ENCODE measurements around the gene DNAH17. TPM values are rescaled to one million over a fixed set of nuclear protein-coding genes. Genes with fewer than 3 reads are reported as not detected.
"Not testable (repeated sequence)": the region's sequence is repeated elsewhere in the genome, so short reads cannot be mapped to it uniquely, and the experiment has no call there.

Gene DNAH17
- total RNA-seq, 2 donors from 2014 or later, result 0.58 to 1.4 TPM

DNA sequence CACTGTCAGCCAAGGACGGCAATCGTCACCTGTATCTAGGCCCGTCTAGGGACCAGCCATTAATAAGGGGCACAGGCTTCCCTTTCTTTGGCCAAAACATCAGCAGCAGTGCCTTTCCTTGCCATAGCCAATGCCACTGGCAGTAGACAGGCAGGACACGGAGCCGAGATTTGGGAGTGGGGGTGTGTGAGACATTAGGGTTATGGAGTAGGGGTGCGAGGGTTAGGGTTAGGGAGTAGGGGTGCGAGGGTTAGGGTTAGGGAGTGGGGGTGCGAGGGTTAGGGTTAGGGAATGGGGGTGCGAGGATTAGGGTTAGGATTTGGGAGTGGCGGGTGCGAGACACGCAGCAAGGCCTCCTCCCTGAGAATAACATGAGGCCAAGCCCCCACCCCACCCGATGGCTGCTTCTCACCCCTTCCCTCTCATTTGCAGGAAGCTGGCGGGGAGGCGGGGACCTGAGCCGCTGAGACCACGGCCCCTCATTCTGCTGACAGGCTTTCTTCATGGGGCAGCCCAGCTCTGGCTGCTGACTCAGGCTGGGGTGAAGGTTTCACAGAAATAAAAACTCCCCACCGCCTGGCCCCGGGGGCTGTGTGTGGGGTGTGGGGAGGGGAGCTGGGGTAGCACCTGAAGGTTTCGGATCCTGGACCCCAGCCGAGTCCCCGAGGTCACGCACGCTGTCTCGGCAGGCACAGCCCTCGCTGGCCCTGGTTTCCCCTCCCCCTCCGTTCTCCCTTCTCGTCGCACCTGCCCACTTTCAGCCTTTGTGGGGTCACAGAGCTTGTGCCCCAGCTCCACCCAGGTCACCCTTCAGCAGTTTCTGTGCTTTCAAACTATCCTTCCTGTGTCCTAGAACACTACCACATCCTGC, 104.9 kb downstream of the DNAH17 start:
- H3K36me3 Mint-ChIP-seq, result no peaks in the 10 kb centered on the region
- DNase-seq (ENCODE audit: low spot score in 2 of 2), result no peak
- no peaks in the 10 kb centered on the region for H3K9me3 Mint-ChIP-seq
- no peak overlapping the region for H3K27ac Mint-ChIP-seq
- ATAC-seq, result no peak

DNA sequence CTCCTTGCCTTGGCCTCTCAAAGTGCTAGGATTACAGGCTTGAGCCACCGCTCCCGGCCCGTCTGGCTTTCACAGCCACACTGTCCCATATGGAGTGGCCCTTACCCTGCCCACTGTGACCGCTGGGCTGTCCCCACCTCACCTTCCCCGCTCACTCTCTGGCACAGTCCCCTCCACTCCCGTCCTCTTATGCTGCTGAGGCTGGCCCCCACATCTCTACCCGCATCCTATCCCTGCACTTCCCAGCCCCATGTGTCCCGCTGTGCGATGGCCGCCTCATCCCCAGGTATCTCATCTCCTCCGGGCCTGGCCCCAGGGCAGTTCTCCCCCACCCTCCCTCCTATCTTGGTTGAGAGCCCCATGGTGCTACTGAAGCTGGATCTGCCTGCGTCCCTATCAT, 105.6 kb downstream of the DNAH17 start:
- ATAC-seq (no peak), DNase-seq (ENCODE audit: low spot score in 2 of 2) (no peak)
- Mint-ChIP-seq H3K9me3 (no peaks in the 10 kb centered on the region), H3K36me3 (no peaks in the 10 kb centered on the region), H3K27ac (no peak overlapping the region)

DNA sequence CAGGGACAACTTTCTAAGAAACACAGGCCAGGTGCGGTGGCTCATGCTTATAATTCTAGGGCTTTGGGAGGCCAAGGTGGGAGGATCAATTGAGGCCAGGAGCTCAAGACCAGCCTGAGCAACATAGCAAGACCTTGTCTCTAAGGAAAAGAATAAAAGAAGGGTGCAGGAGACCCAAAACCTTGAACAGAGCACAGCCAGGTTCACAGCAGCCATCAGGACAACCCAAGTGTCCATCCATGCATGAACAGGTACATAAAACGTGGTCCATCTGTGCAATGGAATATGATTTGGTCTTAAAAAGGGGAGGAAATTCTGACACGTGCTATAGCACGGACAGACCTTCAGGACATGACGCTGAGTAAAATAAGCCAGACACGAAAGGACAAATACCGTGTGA, 107.8 kb downstream of the DNAH17 start:
- H3K27ac Mint-ChIP-seq, result no peak overlapping the region
- no peaks in the 10 kb centered on the region for H3K36me3 Mint-ChIP-seq
- DNase-seq (ENCODE audit: low spot score in 2 of 2), result no peak
- H3K9me3 Mint-ChIP-seq, result no peaks in the 10 kb centered on the region
- ATAC-seq, result no peak

DNA sequence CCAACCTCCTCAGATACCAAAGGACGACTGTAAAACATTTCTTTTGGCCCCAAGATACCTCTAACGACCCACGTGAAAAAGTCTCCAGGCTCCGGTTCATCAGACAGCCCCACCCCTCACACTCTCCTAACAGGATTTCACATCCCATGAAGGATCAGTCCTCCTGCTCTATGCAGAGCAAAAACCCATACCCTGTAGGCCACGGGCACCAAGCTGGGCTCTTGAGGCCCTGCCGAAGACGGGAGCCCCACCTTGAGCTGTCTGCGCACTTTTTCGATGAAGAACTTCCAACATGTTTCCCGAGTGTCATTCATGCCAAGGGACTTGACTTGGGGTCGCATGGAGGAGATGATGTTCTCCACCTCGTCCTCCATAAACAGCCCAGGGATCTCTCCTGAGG, 108.8 kb downstream of the DNAH17 start:
- ATAC-seq (no peak), DNase-seq (ENCODE audit: low spot score in 2 of 2) (no peak)
- no peaks in the 10 kb centered on the region for H3K36me3 Mint-ChIP-seq
- no peaks in the 10 kb centered on the region for H3K9me3 Mint-ChIP-seq
- H3K27ac Mint-ChIP-seq, result no peak overlapping the region

DNA sequence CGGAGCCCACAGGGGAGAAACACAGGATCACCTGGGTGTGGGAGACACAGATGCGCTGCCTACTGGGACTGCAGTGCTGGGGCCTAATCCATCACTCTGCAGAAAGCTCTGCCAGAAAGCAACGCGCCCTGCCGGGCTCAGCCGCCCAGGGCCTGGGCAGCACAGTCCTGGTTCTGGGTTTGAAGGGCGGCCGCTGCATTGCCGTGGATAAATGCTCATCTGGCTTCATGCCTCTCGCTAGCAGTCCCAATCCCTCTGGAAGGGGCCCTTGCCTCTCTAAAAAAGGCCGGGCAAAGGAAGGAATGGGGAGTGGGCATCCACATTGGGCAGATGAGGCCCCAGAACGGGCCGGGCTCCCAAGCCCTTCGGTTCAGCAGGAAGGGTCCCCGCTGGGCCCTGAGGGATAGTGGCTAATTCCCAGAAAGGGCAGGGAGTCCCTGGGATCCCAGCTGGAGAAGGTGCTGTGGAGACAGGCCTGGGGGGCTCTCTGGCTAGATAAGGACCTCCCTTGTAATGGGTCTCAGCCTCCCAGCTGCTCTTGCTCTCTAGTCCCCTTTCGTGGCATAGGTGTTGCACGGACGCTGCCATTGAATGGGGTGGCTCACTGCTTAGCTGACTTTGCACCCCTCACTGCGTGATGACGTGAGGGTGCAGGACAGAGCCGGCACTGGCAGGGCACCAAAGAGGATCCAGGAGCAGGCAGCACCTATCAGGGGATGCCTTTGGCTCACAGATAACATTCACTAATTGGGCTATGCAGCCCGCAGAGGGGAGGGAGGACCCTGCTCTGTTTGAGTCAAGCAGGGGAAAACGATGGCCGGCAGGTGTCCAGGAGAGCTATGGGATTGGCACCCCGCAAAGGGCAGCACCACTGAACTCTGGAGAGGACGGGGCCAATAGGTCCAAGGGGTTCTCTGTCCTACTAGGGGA, 110.1 kb downstream of the DNAH17 start:
- H3K36me3 Mint-ChIP-seq, result no peaks in the 10 kb centered on the region
- DNase-seq (ENCODE audit: low spot score in 2 of 2) (no peak), ATAC-seq (no peak)
- H3K9me3 Mint-ChIP-seq, result no peaks in the 10 kb centered on the region
- H3K27ac Mint-ChIP-seq, result no peak overlapping the region

DNA sequence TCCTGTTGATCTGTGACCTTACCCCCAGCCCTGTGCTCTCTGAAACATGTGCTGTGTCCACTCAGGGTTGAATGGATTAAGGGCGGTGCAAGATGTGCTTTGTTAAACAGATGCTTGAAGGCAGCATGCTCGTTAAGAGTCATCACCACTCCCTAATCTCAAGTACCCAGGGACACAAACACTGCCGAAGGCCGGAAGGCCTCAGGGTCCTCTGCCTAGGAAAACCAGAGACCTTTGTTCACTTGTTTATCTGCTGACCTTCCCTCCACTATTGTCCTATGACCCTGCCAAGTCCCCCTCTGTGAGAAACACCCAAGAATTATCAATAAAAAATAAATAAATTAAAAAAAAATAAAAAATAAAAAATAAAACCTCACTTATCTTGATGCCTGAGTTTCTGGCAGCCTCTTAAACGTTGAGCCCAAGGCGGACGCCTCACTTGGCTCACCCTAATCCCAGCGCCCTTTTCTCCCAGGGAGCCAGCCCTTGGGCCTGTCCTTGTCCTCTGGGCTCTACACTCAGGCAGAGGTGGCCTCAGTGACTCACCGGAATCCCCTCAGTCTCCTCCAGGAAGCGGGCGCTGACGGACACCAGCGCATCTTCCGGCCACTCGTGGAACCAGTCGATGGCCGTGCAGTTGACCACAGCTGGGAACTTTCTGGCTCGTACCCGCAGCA, 110.9 kb downstream of the DNAH17 start:
- ATAC-seq; H3K9me3 Mint-ChIP-seq; DNase-seq (ENCODE audit: low spot score in 2 of 2); H3K27ac Mint-ChIP-seq; H3K36me3 Mint-ChIP-seq: not testable (repeated sequence)

DNA sequence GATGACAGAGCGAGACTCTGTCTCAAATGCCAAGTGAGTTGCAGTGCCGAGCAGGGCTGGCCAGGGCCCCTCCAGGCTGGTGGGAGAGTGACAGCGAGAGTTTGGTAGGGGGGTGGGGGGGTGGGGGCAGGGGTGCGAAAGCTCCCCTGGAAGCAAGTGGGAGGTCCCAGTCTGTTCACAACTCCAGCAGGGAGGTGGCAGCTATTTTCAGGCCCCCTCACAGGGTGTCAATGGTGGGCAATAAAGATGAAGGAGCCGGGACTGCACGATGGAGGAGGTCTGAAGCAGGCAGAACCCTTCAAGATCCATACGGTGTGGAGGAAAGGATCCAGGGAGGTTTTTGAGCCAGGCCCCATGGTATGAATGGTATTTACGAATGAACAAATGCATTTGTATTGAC, 115.0 kb downstream of the DNAH17 start:
- no peak for DNase-seq (ENCODE audit: low spot score in 2 of 2)
- Mint-ChIP-seq H3K27ac (no peak overlapping the region), H3K36me3 (no peaks in the 10 kb centered on the region), H3K9me3 (no peaks in the 10 kb centered on the region)
- ATAC-seq, result no peak

DNA sequence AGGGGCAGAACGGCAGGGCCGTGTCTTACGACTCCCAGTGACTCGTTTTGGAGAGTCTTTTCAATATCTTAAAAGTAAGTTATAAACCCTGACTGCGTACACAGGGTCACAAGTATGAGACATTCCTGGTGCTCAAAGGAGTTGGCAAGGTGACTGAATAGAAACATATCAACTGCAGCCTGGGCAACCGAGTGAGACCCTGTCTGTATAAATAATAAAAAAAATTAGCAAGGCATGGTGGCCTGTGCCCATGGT, 115.5 kb downstream of the DNAH17 start:
- DNase-seq (ENCODE audit: low spot score in 2 of 2), result no peak
- Mint-ChIP-seq H3K9me3 (no peaks in the 10 kb centered on the region), H3K27ac (no peak overlapping the region), H3K36me3 (no peaks in the 10 kb centered on the region)
- ATAC-seq, result no peak

DNA sequence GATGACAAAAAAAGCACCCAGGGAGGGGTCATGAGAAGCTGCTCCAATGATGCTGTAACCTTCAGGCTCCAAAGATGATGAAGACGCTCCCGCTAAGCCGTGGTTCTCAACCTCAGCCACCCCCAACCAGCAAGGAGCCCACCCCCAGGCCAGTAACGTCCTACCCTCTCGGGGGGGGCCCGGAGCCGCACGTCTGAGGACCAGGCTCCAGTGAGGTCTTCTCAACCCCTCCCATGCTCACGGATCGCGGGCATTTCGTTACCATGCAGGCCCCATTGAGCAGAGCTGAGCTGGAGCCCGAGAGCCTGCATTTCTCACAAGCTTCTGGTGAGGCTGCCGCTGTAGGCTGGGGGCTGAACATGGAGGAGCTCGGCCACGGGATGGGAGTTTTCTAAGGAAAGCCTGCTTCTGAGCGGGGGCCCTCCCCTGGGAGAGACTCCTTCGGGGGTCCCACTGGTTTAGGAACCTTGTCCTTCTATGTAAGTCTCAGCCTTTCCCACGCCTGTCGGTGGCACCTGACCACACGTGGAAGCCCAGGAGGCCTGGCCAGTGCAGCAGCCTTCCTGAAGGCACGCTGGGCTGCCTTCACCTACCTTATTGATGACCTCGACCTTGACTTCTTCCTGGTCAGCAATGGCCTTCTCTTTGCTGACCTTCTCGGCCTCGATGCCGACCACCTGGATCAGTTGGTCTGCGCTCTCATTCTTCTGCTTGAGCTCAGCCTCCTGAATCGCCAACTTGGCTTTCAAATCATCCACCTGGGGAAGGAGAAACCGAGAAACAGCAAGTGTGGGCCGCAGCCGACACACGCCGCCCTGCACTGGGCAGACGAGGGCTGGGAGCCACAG, 116.0 kb downstream of the DNAH17 start:
- H3K36me3 Mint-ChIP-seq, result no peaks in the 10 kb centered on the region
- DNase-seq (ENCODE audit: low spot score in 2 of 2) (no peak), ATAC-seq (no peak)
- H3K9me3 Mint-ChIP-seq, result no peaks in the 10 kb centered on the region
- no peak overlapping the region for H3K27ac Mint-ChIP-seq

DNA sequence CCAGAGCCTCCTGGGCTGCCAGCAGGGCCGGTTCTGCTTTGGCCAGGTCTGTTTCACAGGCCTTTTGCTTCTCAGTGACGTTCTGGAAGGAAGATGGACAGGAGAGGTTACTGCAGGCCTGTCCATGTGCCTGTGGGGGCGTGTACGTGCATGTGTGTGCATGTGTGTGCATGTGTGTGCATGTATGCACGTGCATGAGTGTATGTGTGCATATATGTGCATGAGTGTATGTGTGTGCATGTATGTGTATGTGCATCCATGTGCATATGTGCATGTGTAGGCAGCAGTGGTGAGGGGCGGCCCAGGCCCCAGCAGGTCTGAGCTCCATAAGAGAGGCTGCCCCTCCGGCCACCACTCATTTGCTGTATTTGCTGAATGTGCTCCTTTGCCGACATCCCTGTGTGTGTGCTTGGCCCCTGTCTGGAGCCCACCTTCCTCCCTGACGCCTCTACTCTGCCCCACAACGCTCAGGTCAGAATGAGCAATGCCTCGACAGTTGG, 117.0 kb downstream of the DNAH17 start:
- no peak for ATAC-seq
- Mint-ChIP-seq H3K9me3 (no peaks in the 10 kb centered on the region), H3K27ac (no peak overlapping the region), H3K36me3 (no peaks in the 10 kb centered on the region)
- DNase-seq (ENCODE audit: low spot score in 2 of 2), result no peak

DNA sequence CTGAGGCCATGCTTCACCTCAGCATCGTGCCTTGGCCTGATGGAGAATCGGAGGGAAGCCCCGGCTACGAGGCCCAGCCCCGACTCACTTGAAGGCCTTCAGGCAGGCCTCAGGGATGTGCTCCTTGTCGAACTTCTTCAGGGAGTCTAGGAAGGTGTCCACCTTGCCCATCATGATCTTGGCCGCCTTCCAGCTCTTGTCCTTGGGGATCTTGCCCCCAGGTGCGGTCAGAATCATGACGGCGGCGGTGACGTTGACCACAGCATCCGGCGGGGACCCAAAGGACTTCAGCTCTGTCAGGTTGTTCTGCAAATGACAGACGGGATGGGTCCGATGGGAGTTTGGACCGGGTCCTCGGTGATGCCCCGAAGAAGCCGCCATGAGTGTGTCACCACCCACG, 117.5 kb downstream of the DNAH17 start:
- H3K36me3 Mint-ChIP-seq, result no peaks in the 10 kb centered on the region
- DNase-seq (ENCODE audit: low spot score in 2 of 2) (no peak), ATAC-seq (no peak)
- no peak overlapping the region for H3K27ac Mint-ChIP-seq
- H3K9me3 Mint-ChIP-seq, result no peaks in the 10 kb centered on the region

DNA sequence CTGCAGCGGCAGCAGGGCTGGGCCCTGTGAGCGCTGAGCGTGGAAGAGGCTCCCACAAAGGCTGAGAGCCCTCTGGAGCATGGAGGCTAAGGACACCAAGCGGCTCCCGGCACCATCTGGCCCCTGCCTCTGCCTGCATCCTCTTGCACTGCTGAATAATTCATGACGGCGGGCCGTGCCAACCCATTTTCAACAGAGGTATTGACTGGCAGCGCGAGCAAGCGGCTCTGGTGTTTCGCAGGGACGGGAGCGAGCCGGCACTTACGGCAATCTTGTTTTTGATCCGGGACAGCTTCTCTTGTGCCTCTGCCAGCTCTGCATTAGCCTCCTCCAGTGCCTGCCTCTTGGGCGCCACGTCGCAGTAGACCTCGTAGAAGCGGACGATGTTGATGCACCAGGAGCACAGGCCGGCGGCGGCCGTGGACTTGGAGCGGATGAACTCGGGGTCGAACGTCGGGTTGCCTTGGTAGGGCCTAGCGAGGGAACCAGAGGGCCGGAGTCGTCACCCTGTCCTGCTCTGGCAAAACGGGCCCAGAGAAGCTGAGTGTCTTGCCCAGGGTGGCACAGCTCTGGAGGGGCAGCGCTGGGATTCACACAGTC, 118.4 kb downstream of the DNAH17 start:
- DNase-seq (ENCODE audit: low spot score in 2 of 2) (no peak), ATAC-seq (no peak)
- H3K9me3 Mint-ChIP-seq, result no peaks in the 10 kb centered on the region
- no peaks in the 10 kb centered on the region for H3K36me3 Mint-ChIP-seq
- no peak overlapping the region for H3K27ac Mint-ChIP-seq

DNA sequence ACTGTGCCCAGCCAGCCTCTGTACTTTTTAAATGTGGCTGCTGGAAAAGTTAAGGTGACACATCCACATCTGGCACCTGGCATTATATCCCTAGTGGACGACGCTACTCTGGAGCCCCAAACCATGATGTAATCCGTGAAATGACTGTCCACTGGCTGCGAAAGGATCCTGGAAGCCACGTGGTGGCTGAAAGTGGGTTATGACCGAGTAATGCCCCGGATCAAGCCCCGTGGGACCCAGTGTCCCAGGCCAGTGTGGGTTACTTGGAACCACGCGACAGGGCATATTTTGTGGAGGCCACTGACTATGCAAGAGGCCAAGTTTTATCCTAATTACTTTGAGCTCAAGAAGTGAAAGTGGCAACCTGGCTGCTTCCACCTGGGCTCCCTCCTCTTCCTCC, 119.1 kb downstream of the DNAH17 start:
- no peak for DNase-seq (ENCODE audit: low spot score in 2 of 2)
- Mint-ChIP-seq H3K9me3 (no peaks in the 10 kb centered on the region), H3K27ac (no peak overlapping the region), H3K36me3 (no peaks in the 10 kb centered on the region)
- ATAC-seq, result no peak

DNA sequence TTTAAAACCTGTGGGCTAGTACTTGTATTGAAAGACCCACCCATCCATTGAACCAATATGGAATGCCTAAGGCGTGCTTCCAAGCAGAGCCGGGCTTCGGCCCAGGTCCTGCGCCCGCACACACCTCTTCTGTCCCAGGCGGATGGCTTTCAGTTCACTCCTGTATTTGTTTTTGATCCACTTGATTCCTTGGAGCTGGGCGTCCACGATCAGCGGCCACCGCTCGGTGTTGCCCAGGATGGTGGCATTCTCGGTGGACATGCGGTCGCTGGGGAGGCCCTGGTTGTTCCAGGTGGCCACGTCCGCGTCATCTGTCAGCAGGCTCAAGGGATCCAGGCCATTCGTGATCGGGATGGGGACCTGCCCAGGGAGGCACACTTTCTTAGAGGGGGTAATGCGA, 122.8 kb downstream of the DNAH17 start:
- Mint-ChIP-seq H3K36me3 (no peaks in the 10 kb centered on the region), H3K9me3 (no peaks in the 10 kb centered on the region), H3K27ac (no peak overlapping the region)
- DNase-seq (ENCODE audit: low spot score in 2 of 2), result no peak
- no peak for ATAC-seq

DNA sequence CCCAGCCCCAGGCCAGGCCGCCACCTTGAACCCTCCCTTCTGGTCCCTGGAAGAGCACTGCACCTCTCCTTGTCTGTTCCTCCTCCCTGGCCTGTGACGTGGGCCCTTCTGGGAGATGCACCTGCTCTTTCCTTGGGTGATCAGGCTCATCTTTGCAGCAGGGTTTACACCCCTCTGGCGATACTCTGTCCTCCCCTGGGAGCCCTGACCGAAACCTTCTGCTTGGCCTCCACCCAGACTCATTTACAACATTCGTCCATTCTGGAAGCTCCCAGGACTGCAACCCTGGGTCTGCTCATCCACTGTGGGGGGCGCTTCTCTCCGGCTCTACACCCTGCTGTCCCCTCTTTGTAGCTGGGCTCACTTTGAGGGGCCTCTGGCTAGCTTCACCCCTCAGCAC, 125.4 kb downstream of the DNAH17 start:
- no peaks in the 10 kb centered on the region for H3K36me3 Mint-ChIP-seq
- H3K27ac Mint-ChIP-seq, result no peak overlapping the region
- ATAC-seq (no peak), DNase-seq (ENCODE audit: low spot score in 2 of 2) (no peak)
- H3K9me3 Mint-ChIP-seq, result no peaks in the 10 kb centered on the region

DNA sequence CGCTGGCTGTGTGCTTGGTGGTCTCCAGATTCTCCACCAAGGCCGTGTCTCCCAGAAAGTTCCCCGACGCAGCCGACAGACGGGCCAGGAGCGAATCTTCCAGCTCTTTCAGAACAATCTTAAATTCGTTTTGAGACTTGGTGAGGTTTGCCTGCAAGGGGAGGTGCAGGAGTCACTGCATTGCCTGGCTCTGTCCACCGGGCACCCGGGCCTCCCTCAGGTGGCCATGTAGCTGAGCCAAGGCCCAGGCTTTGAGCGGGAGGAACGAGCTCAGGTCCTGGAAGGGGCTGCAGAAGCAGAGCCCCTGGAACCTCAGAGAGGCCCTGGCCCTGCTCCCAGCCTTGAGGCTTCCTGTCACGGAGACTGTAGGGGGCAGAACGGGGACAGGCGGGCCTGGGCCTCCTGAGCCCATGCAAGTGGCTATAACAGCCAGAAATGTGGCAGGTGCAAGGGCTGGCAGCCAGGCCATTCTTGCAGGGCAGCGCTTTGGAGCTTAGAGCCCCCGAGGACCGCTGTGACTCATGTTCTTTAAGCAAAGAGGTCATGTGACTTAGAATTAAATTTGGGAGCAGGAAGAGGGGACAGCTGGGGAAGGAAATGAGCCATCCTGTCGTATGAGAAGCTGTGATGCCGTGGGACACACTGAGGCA, 126.4 kb downstream of the DNAH17 start:
- no peak for DNase-seq (ENCODE audit: low spot score in 2 of 2)
- H3K9me3 Mint-ChIP-seq, result no peaks in the 10 kb centered on the region
- no peaks in the 10 kb centered on the region for H3K36me3 Mint-ChIP-seq
- no peak for ATAC-seq
- H3K27ac Mint-ChIP-seq, result peak overlapping the region in 1 of 2 donors; percentile 29

All from activated naive CD4-positive, alpha-beta T cell treated with anti-CD3 and anti-CD28 coated beads, Interleukin-2, amount 50 U/mL, for 72 hours (primary cell).